HL-60 (cell line): ENCODE measurements around the gene C6orf136.

ENCODE experiments used
- GABPA ChIP-seq: IDR thresholded peaks from 2 replicates; pipeline ENCODE4 v1.6.1; 2012; ENCODE audit warnings: low read depth
- TF ChIP-seq, protein P1 (sequence below): IDR thresholded peaks from 2 replicates; pipeline ENCODE4 v1.6.1; 2012; ENCODE audit warnings: low read depth; ENCODE audit not compliant: insufficient replicate concordance

- TF ChIP-seq GABPA, result no peak
- TF ChIP-seq, protein P1, sequence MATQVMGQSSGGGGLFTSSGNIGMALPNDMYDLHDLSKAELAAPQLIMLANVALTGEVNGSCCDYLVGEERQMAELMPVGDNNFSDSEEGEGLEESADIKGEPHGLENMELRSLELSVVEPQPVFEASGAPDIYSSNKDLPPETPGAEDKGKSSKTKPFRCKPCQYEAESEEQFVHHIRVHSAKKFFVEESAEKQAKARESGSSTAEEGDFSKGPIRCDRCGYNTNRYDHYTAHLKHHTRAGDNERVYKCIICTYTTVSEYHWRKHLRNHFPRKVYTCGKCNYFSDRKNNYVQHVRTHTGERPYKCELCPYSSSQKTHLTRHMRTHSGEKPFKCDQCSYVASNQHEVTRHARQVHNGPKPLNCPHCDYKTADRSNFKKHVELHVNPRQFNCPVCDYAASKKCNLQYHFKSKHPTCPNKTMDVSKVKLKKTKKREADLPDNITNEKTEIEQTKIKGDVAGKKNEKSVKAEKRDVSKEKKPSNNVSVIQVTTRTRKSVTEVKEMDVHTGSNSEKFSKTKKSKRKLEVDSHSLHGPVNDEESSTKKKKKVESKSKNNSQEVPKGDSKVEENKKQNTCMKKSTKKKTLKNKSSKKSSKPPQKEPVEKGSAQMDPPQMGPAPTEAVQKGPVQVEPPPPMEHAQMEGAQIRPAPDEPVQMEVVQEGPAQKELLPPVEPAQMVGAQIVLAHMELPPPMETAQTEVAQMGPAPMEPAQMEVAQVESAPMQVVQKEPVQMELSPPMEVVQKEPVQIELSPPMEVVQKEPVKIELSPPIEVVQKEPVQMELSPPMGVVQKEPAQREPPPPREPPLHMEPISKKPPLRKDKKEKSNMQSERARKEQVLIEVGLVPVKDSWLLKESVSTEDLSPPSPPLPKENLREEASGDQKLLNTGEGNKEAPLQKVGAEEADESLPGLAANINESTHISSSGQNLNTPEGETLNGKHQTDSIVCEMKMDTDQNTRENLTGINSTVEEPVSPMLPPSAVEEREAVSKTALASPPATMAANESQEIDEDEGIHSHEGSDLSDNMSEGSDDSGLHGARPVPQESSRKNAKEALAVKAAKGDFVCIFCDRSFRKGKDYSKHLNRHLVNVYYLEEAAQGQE, result no peak
Measured at GRCh38 chr6:30700340-30700739, 53.4 kb downstream of the C6orf136 start.
